Ovary (tissue), 3 donors: Measurements from ENCODE around the gene MTSS2.
"Not testable (repeated sequence)": the region's sequence is repeated elsewhere in the genome, so short reads cannot be mapped to it uniquely, and the experiment has no call there.

Experiments used
- POLR2A ChIP-seq: fragments of 450-650 bp; IDR thresholded peaks from one replicate; pipeline ENCODE4 v1.6.1; 2017; ENCODE audit warnings: antibody characterized with exemption, mild to moderate bottlenecking, moderate library complexity
- TF ChIP-seq, protein P1 (sequence below), 3 donors: fragments of 450-650 bp in 2 of 3; fragments of 200-600 bp in 1 of 3; IDR thresholded peaks; one replicate each; pipeline versions ENCODE4 v1.5.1 to v1.8.0; 2016 to 2022; ENCODE audit warnings: antibody characterized with exemption in 3 of 3, mild to moderate bottlenecking in 1 of 3
- donor health status: DM: no; HTN: no; CAD: no.

DNA sequence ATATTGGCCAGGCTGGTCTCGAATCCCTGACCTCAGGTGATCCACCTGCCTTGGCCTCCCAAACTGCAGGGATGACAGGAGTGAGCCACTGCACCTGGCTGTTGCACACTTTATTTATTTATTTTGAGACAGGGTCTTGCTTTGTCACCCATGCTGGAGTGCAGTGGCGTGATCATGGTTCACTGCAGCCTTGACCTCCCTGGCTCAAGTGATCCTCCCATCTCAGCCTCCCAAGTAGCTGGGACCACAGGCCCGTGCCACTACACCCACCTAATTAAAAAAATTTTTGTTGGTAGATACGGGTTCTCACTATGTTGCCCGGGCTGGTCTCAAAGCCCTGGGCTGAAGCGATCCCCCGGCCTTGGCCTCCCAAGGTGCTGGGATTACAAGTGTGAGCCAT lies 42.6 kb downstream of the MTSS2 start:
- TF ChIP-seq, protein P1, sequence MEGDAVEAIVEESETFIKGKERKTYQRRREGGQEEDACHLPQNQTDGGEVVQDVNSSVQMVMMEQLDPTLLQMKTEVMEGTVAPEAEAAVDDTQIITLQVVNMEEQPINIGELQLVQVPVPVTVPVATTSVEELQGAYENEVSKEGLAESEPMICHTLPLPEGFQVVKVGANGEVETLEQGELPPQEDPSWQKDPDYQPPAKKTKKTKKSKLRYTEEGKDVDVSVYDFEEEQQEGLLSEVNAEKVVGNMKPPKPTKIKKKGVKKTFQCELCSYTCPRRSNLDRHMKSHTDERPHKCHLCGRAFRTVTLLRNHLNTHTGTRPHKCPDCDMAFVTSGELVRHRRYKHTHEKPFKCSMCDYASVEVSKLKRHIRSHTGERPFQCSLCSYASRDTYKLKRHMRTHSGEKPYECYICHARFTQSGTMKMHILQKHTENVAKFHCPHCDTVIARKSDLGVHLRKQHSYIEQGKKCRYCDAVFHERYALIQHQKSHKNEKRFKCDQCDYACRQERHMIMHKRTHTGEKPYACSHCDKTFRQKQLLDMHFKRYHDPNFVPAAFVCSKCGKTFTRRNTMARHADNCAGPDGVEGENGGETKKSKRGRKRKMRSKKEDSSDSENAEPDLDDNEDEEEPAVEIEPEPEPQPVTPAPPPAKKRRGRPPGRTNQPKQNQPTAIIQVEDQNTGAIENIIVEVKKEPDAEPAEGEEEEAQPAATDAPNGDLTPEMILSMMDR (IDR thresholded peaks at IDR 0.05): not testable (repeated sequence)
- TF ChIP-seq POLR2A: not testable (repeated sequence)
